Suprapubic skin (tissue), 4 donors: ENCODE measurements around the gene NR2F1-AS1.

Experiments
- CTCF ChIP-seq, 2 donors: fragments of 200-600 bp in 1 of 2; fragments of 450-650 bp in 1 of 2; sonication (generic) in 1 of 2; IDR thresholded peaks; one replicate each; pipeline ENCODE4 v1.5.1; 2016 to 2019; ENCODE audit warnings: antibody characterized with exemption in 2 of 2, mild to moderate bottlenecking in 1 of 2, moderate library complexity in 1 of 2
- POLR2A ChIP-seq, 2 donors: fragments of 450-650 bp; IDR thresholded peaks; one replicate each; pipeline ENCODE4 v1.6.1; 2017; ENCODE audit warnings: antibody characterized with exemption in 2 of 2, mild to moderate bottlenecking in 2 of 2, moderate library complexity in 2 of 2
- POLR2AphosphoS5 ChIP-seq, 3 donors: sonication (generic); formaldehyde crosslinking; IDR thresholded peaks; one replicate each; pipeline ENCODE4 v1.6.1; 2017; ENCODE audit warnings: antibody characterized with exemption in 3 of 3

- TF ChIP-seq CTCF (IDR thresholded peaks at IDR 0.05): no peak
- no peak for TF ChIP-seq POLR2A (IDR thresholded peaks at IDR 0.05)
- TF ChIP-seq POLR2AphosphoS5 (IDR thresholded peaks at IDR 0.05): no peak
Observed at GRCh38 chr5:93609762-93610161, 28.7 kb upstream of the NR2F1-AS1 start.
